HAP-1 (cell line): Measurements from ENCODE around the gene GALR2.
"Not testable (repeated sequence)": the region's sequence is repeated elsewhere in the genome, so short reads cannot be mapped to it uniquely, and the experiment has no call there.

Source experiments
- DNase-seq, 2 experiments: peaks; one replicate each; pipeline ENCODE4 v3.0.0-alpha.2; 2016 to 2020; ENCODE audit warnings: low spot score in 2 of 2
- H3K27me3 ChIP-seq: fragments of 250-450 bp; sonication (Bioruptor Pico); 2 replicates; pipeline ENCODE4 v1.5.1; 2020; ENCODE audit warnings: low read depth, mild to moderate bottlenecking, moderate library complexity
- H3K36me3 ChIP-seq: fragments of 250-450 bp; sonication (Bioruptor Pico); replicated peaks from 2 replicates; pipeline ENCODE4 v1.5.1; 2020; ENCODE audit warnings: mild to moderate bottlenecking
- H3K4me1 ChIP-seq: fragments of 250-450 bp; sonication (Bioruptor Pico); 2 replicates; pipeline ENCODE4 v1.5.1; 2020; ENCODE audit warnings: mild to moderate bottlenecking
- H3K4me3 ChIP-seq: fragments of 250-450 bp; sonication (Bioruptor Pico); 2 replicates; pipeline ENCODE4 v1.5.1; 2020; ENCODE audit warnings: mild to moderate bottlenecking, moderate library complexity
- H3K9me3 ChIP-seq: fragments of 250-450 bp; sonication (Bioruptor Pico); 2 replicates; pipeline ENCODE4 v1.5.1; 2020; ENCODE audit warnings: mild to moderate bottlenecking, moderate library complexity
- in situ Hi-C: fragments of 300-500 bp; cut with MboI; formaldehyde crosslinking; loops from 3 replicates; pipeline ENCODE4 v1.14.3; 2020; ENCODE audit warnings: low sequenced_read_pairs, inconsistent platforms, mixed read lengths

Gene GALR2

DNA sequence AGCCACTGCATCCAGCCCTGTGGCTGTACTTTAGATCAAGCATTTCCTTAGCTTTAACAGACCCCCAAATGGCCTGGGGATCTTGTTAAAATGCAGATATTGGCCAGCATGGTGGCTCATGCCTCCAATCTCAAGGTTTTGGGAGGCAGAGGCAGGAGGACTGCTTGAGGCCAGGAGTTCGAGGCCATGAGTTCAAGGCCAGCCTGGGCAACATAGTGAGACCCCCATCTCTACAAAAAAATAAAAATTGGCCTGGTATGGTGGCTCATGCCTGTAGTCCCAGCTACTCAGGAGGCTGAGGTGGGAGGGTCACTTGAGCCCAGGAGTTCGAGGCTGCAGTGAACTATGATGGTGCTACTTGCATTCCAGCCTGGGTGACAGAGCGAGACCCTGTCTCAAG is 31.7 kb upstream of the GALR2 start:
- DNase-seq, H3K9me3 ChIP-seq, H3K27me3 ChIP-seq, in situ Hi-C loops, H3K4me1 ChIP-seq, H3K4me3 ChIP-seq: not testable (repeated sequence)
- peaks cover 82% of the 10 kb centered on the region for H3K36me3 ChIP-seq

DNA sequence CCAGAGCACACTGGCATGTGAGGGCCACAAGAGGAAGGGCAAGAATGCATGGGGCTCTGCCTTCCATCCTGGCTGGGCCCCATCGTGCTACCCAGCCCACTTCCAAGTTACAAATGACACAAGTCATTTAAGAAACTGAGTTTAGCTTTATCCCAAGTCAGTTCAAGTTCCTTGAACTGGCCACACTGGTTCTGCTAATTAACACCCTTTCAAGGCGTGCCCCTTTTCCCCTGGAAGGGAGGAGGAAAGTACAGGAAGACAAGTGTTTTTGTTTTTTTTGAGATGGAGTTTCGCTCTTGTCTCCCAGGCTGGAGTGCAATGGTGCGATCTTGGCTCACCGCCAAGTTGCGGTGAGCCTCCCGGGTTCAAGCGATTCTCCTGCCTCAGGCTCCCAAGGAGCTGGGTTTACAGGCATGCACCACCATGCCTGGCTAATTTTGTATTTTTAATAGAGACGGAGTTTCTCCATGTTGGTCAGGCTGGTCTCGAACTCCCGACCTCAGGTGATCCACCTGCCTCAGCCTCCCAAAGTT is 30.0 kb upstream of the GALR2 start:
- H3K4me3 ChIP-seq, DNase-seq, H3K4me1 ChIP-seq, in situ Hi-C loops, H3K27me3 ChIP-seq, H3K9me3 ChIP-seq: not testable (repeated sequence)
- H3K36me3 ChIP-seq, result peaks cover 87% of the 10 kb centered on the region

DNA sequence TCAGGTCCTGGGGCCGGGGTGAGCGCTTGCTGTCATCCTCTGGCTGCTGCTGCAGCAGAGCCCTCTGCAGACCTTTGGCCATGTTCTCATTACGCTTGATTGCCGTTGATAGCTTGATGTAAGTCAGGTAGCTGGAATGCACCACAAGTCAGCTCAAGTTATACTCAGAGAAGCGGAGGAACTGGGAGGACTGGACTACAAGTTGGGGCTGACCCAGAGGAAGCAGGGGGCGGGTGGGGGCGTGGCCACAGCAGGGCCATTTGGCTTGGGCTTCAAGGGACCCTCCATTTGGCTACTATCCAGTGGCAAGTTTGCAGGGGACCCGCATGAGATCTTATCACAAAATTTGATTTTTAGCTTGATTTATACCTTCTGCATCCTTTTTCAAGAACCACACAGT is 28.5 kb upstream of the GALR2 start:
- no peak for DNase-seq
- Histone ChIP-seq H3K36me3 (peaks cover 87% of the 10 kb centered on the region), H3K4me1 (no peaks in the 10 kb centered on the region), H3K27me3 (no peaks in the 10 kb centered on the region), H3K4me3 (no peak overlapping the region), H3K9me3 (no peaks in the 10 kb centered on the region)
- in situ Hi-C loops, result no loop called here

DNA sequence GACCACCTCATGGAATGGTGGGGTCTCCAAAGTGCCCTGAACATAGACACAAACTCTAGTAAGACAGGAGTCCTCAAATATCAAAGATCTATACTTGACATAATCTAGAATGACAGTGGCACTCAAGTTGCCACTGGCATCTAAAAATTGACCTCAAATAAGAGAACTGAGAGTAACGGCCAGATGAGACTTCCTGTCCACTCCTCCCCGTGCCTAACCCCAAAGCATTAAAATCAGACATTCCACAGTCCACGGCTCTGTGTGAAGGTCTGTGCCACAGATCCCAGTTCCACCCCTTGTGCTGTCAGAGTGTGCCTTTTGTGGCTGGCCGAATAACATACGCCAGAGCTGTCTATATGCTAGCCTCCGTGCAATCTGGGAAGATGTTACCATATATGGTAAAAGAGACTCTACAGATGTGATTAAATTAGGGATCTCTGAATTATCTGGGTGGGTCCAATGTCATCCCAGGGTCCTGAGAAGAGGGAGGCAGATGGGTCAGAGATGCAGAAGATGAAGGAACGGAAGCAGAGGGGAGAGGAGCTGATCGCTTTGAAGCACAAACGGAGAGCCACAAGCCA is 26.5 kb upstream of the GALR2 start:
- in situ Hi-C loops, result no loop called here
- Histone ChIP-seq H3K27me3 (no peaks in the 10 kb centered on the region), H3K4me1 (no peaks in the 10 kb centered on the region), H3K9me3 (no peaks in the 10 kb centered on the region), H3K36me3 (peaks cover 80% of the 10 kb centered on the region), H3K4me3 (no peak overlapping the region)
- DNase-seq, result no peak

DNA sequence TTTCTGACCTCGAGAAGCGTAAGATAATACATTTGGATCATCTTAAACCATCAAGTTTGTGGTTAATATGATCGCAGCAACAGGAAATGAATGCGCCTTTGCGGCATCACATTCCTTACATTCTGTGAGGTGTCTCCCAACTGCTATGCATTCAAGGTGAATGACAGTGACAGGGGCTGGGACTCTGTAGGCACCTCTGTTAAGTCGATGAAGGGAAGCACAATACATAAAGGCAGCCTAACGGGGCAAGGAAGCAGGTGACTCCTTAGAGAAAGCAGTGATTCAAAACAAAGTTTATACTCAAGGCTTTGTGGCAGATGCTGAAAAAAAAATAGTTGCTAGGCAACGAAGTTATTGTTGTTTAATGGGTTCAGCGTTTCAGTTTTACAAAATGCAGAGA is 25.9 kb upstream of the GALR2 start:
- Histone ChIP-seq H3K4me1 (no peaks in the 10 kb centered on the region), H3K27me3 (no peaks in the 10 kb centered on the region), H3K9me3 (no peaks in the 10 kb centered on the region), H3K4me3 (no peak overlapping the region), H3K36me3 (peaks cover 75% of the 10 kb centered on the region)
- no peak for DNase-seq
- in situ Hi-C loops, result no loop called here

DNA sequence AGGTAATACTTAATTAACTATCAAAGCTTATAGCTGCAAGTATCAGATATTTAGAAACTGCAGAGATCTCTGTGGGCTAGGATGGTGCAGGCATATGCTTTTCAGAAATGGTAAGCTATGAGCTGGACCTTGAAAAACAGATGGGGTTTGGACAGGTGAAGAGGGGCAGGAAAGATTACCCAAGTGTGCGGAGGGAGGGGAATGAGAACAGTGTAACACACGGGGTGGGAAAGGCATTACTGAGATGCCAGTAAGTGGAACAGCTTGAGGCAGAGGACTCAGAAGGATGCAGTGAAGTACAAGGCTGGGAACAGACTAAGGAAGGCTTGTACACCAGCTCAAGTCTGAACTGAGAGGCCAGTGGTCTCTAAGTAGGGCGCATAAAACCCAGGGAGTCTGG is 25.3 kb upstream of the GALR2 start:
- H3K4me1 ChIP-seq, result no peaks in the 10 kb centered on the region
- DNase-seq, result no peak
- H3K4me3 ChIP-seq, result no peak overlapping the region
- in situ Hi-C loops, result no loop called here
- H3K36me3 ChIP-seq, result peaks cover 72% of the 10 kb centered on the region
- no peaks in the 10 kb centered on the region for H3K27me3 ChIP-seq
- no peaks in the 10 kb centered on the region for H3K9me3 ChIP-seq

DNA sequence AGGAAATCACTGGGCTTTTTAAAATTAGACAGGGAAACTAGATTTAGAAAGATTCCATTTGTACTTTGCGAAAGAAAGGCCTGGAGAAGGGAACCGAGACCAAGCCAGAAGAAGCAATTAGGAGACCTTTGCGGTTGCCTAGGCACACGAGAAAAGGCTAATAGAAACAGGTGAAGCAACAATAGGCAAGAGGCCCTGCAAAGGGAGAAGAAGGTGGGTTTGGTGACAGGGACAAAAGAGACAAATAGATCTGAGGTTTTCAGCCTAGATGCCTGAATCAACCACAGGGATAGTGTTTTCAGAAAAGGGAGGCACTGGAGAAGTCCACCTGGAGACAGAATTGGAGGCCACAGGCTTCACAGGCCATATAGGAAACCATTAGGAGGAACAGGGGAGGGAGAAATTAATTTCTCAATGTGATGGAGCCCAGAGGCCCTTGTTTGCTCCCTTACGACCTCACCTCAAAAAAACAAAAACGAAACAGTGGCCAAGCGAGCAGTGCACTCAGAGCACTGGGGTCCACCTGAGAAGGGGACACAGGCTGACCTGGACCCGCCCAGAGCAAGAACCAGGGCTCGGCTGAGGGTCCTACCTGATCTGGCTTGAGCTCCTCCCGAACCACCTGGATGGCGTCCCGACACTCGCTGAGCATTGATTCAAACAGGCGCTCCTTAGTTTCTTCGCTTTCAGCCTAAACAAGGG is 24.6 kb upstream of the GALR2 start:
- in situ Hi-C loops, result no loop called here
- no peaks in the 10 kb centered on the region for H3K9me3 ChIP-seq
- DNase-seq, result no peak
- no peak overlapping the region for H3K4me3 ChIP-seq
- no peaks in the 10 kb centered on the region for H3K4me1 ChIP-seq
- no peaks in the 10 kb centered on the region for H3K27me3 ChIP-seq
- H3K36me3 ChIP-seq, result peaks cover 64% of the 10 kb centered on the region

DNA sequence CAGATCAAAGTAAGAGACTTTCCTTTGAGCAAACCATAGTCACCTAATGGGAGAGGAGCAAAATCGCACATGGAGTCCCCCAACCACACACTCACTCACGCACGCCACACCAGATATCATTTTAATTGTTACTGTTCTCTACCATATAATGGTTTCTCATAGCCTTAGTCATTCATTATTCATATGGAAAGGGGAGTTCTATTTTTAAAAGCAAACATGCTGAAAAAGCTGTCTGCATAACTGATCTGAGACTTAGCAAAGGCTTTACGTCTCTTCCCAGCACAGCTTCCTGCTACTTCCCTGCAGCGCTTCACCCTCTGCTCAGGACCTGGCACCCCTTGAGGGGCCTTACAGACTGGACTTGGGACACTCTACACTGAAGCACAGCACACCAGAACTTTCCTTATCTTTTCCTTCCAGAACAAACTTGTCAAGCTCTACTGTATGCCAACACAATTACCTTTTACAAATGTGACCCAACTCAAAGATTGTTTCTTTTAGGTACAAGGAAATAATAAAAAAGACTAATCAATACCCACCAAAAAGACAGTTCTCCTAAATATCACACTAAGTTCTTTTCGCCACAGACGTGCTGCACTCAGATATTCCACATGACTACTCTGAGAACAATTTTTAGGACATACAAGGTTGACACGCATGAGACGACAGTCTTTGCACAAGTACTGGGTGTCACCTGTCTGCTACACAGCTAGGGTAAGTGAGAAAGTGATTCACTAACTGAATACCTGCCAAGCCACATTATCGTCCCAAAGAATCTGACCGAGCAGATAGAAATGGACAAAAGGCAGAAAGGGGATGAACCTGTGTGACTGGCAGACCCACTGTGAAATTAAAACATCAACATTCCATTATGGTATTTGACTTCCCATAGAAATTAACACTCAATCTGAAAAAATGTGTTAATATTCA is 23.8 kb upstream of the GALR2 start:
- no peak for DNase-seq
- Histone ChIP-seq H3K4me3 (no peak overlapping the region), H3K27me3 (no peaks in the 10 kb centered on the region), H3K36me3 (peaks cover 64% of the 10 kb centered on the region), H3K4me1 (no peaks in the 10 kb centered on the region), H3K9me3 (no peaks in the 10 kb centered on the region)
- in situ Hi-C loops, result no loop called here

DNA sequence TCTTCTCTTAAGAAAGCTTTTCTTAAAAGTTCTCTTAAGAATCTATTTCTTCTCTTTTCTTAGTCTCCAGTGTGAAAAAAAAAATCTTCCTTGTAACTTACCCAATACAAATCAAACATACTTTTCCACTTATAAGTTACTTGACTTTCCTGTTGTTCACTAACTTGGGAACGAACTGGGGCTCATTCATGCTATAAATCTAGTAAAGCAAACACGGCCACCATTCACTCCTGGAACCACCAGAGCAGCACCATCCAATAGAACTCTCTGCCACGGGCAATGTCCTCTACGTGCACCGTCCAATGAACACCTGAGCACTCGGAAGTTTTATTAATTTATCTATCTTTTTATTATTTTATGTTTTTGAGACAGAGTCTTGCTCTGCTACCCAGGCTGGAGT is 23.0 kb upstream of the GALR2 start:
- Histone ChIP-seq H3K36me3 (peaks cover 66% of the 10 kb centered on the region), H3K4me3 (no peak overlapping the region)

DNA sequence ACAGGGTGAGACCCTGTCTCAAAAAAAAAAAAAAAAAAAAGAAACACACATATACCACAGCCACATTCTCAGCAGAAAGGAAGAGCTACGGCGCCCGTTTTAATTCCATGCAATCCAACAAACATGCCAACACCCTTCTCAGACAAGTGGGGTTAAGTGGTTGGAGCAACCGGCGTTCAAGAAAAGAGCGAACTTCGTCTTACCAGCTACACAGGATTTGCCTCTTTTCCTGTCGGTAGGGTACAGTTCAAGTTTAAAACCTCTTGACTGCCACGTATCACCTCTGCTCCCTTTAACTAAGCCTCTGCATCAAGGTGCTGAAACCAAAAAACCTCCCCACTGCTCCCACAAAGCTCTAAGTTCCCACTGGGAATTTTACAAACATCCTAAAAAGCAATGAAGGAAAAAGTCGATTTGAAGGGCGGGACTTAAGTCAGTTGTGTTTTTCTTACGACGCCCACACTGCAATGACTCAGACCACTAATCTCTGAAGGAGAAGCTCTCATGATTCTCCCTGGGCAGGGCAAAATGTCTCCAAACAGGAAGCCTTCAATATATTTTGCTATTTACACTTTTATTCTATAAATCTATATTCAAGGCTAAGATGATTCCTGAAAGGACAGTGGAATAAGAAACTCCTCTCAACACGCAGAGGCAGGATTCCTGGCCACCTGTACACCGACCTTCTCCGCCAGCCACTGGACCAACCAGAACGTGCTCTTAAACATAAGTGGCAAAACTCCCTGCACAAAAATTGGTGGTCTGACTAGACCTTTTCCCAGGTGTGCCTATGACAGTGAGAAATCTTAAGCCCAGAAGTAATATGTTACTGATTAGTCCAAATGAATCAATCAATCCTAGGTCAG is 21.1 kb upstream of the GALR2 start:
- Histone ChIP-seq H3K4me3 (no peak overlapping the region), H3K9me3 (no peaks in the 10 kb centered on the region), H3K36me3 (peaks cover 68% of the 10 kb centered on the region), H3K4me1 (no peaks in the 10 kb centered on the region), H3K27me3 (no peaks in the 10 kb centered on the region)
- in situ Hi-C loops, result no loop called here
- DNase-seq, result no peak

More for the DNA sequence above, 23.0 kb upstream of the GALR2 start:
- in situ Hi-C loops, result no loop called here
- Histone ChIP-seq H3K4me1 (no peaks in the 10 kb centered on the region), H3K9me3 (no peaks in the 10 kb centered on the region), H3K27me3 (no peaks in the 10 kb centered on the region)
- DNase-seq, result no peak

DNA sequence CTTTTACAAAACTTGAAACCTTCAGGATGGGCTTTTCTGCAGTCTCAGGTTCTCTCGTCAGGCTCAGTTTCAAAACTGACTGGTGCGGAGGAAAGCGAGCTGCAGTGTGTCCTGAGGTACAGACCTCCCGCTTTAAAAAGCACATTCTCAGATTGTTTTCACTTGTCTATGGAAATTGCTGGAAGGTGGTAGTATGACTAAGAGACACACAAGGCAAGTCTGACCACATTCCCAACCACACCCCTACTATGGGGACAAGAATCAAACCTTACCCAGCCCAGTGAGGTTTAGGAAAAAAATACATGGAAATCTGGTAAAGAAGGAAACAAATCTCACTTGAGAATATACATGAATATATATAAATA is 20.5 kb upstream of the GALR2 start:
- H3K4me1 ChIP-seq, result no peaks in the 10 kb centered on the region
- in situ Hi-C loops, result no loop called here
- DNase-seq, result no peak
- no peaks in the 10 kb centered on the region for H3K9me3 ChIP-seq
- H3K4me3 ChIP-seq, result no peak overlapping the region
- H3K36me3 ChIP-seq, result peaks cover 68% of the 10 kb centered on the region
- H3K27me3 ChIP-seq, result no peaks in the 10 kb centered on the region

DNA sequence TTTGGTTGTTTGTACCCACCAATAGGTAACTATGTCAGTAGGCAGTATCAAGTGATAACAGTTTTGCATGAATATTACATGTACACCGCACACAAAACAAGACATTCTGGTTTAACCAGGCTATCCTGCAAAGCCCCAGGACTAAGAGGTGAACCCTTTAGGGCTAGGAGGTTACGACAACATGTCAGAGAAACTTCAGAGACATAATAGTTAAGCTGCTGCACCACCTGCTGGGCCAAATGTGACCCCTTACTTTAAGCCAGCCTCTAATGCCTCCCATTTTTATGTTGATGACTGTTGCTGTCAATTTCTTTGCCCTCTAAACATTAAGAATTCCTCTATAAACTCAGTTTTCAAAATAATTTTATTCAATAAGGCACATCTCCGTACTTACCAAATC is 17.7 kb upstream of the GALR2 start:
- Histone ChIP-seq H3K36me3 (peaks cover 65% of the 10 kb centered on the region), H3K9me3 (no peaks in the 10 kb centered on the region), H3K27me3 (no peaks in the 10 kb centered on the region), H3K4me3 (no peak overlapping the region), H3K4me1 (no peaks in the 10 kb centered on the region)
- in situ Hi-C loops, result no loop called here
- DNase-seq, result no peak

DNA sequence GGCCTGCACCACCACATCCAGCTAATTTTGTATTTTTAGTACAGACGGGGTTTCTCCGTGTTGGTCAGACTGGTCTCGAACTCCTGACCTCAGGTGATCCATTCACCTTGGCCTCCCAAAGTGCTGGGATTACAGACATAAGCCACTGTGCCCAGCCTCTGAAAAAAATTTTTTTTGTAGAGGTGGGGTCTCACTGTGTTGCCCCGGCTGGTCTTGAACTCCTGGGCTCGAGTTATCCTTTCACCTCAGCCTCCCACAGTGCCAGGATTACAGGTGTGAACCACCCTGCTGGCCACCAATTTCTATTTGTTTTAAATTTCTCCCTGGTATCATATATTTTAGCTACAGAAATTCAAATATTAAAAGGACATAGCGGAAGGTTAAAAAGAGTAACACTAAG is 16.3 kb upstream of the GALR2 start:
- in situ Hi-C loops, H3K9me3 ChIP-seq, H3K4me1 ChIP-seq, H3K4me3 ChIP-seq, DNase-seq, H3K27me3 ChIP-seq: not testable (repeated sequence)
- H3K36me3 ChIP-seq, result peaks cover 70% of the 10 kb centered on the region
